Non-pigmented ciliary epithelial cell (primary cell): ENCODE data around the gene CD7.

Experiments used
- DNase-seq: peaks from one replicate; pipeline ENCODE4 v3.0.0-alpha.2; 2010; ENCODE audit warnings: low read depth

The CD7 gene

DNA sequence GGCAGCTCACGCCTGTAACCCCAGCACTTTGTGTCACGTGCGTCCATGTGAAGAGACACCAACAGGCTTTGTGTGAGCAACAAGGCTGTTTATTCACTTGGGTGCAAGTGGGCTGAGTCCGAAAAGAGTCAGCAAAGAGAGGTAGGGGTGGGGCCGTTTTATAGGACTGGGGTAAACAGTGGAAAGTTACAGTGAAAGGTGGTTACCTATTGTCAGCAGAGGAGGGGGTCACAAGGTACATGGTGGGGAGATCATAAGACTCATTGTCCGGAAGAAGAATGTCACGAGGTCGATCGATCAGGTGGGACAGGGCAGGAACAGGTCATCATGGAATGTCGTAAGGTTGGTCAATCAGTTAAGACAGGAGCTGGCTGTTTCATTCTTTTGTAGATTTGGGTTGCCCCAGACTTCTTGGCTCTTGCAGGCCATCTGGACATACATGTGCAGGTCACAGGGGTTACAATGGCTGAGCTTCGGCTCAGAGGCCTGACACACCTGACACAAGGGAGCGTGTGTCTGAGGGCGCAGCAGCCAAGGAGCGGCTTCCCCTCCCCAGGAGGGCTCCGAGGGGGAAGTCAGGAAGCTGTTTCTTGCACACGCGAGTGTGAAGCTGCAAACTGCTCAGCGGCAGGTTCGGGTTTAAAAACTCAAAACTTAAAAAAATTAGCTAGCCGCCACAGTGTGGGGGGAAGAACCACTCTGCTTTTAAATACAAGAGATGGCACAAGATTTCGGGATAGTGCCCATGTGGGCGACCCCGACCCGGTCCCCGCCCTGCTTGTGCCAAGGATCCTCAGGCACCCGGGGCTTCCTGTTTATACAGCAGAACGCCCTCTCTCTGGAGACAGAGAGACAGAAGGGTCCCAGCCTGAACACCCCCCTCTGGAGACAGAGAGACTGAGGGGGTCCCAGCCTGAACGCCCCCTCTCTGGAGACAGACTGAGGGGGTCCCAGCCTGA lies 29.2 kb upstream of the CD7 start:
- DNase-seq = no peak

DNA sequence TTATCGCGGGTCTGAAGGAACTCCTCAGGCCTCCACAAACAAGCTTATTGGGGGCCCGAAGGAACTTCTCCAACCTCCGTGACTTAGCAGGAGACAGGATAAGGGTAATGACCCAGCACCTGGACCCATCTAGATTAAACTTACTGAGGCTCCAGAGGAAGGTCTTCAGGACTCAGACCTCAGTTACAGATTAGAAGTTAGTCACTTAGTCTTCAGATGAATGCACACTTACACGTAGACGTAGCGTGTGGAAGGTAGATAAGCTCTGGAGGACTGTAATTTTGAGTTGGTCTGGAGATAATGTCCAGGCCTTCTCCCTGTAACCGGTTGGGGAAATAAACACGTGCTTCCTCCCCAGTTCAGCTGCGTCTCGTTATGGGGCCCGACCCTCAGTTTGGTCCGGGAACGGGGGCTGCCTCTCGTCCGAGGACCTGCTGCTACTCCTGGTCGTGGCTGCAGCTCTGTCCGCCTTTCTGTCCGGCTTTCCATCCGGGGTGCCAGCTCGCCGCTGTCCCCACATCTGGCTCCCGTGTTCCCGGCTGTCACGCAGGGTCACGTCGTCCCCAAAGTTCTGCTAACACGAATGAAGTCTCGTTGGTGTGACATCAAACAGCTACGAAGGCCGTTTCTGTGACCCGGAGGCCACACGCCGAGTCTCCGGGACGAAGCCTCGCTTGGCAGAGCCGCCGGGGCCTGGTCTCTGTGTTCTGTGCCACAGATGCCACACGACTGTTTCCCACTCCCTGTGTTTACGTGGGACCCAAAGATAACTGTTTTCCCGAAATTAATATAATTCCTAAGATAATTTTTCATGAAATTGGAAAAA lies 28.0 kb upstream of the CD7 start:
- no peak for DNase-seq

DNA sequence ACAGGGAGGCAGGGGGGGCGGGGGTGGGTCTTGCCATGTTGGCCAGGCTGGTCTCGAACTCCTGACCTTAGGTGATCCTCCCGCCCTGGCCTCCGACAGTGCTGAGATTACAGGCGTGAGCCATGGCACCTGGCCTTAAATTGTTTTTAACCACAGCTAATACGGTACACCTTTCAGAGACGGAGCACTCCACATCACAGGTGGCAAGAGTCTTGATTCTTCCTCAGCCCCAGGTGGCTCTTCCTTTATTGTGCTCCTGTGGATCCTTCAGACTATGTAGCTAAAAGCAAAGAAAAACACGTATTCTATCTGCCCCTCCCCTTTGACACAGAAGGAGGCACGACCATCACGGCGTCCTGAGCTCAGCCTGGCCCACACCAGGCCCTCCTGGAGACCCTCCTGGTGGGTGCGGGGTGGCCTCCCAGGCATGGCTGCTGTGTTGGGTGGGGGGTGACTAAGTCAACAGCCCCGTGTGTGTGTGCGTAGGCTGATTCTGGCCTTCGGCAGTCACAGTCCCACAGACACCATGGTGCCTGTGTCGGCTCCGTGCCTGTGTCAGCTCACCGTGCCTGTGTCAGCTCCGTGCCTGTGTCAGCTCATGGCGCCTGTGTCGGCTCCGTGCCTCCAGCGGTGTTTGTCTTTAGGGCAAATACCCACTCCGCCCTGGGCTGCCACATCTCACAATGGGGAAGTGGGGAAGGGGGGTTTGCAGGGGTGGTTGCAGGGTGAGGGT lies 26.9 kb upstream of the CD7 start:
- no peak for DNase-seq

DNA sequence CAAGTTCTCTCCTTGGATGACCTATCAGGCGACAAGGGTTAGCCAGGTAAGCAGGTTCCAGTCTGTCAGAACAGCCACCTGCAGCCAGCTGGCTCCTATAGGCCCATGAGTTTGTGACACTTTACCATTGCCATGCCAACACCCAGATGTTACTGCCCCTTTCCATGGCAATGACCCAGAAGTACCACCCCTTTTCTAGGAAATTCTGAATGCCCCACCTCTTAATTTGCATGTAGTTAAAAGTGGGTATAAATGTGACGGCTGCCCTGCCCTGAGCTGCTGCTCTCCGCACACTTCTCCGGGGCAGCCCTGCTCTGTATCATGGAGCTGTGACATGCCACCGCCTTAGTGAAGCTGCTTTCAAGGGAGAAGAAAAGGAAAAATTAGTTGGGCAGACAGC lies 26.2 kb upstream of the CD7 start:
- DNase-seq = no peak

DNA sequence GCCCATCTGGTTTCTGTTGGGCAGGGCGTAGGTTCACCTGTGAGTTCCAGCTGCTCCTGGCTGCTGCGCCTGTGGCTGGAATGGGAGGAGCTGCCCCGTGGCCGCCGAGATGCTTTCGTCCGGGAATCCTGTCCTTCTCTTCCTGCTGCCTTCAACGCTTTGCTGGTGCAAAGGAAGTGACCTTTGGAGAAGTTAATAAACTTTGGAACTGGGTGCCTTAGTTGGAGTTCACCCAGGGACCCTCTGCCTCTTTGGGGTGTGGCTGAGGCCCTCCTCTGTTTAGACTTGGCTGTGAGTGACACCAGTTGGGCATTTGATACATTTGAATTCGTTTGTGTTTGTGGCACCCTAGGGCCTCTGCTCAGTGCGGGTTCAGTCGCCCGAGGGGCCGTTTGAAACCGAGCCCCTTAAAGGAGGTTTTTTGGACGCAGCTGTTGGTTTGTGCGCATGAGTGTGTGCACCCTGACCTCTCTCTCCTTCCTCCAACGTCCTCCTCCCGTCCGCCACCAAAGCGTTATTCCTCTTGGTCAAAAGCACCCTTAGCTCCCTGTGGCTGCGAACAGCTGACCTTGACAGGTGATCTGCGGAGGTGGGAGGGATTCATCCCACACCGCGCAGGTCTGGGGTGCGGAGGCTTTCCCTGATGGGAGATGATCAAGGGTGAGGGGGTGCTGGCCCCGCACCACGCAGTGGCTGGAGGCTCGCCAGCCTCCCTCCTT lies 25.1 kb upstream of the CD7 start:
- DNase-seq = no peak

DNA sequence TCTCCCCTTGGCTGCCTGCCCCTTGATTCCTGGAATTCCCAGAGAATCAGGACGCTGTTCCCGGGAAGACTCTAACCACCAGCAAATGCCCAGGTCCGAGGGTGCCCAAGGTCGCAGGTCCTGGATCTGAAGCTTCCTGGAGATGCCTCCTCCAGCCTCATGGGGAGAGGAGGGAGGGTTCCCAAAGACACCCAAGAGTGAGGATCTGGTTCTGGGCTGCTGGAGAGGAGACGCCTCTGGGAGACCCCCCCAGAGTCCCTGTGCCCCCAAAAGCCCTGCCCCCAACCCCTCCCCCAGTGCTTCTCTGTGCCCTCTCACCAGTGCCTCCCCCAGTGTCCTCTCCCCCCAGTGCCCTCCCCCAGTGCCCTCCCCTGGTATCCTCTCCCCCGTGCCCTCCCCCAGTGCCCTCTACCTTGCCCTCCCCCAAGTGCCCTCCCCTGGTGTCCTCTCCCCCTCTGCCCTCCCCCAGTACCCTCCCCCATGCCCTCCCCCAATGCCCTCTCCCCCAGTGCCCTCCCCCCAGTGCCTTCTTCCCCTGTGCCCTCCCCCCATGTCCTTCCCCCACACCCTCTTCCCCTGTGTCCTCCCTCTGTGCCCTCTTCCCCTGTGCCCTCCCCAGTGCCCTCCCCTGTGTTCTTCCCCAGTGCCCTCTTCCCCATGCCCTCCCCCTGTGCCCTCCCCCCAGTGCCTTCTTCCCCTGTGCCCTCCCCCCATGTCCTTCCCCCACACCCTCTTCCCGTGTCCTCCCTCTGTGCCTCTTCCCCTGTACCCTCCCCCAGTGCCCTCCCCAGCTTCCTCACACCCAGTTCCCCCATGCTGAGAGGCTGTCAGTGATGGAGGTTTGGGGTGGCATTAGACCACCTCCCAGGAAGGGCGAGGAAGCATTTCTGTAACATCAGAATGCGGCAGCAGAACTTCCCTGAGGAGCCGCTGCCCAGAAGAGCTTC lies 22.5 kb upstream of the CD7 start:
- no peak for DNase-seq

DNA sequence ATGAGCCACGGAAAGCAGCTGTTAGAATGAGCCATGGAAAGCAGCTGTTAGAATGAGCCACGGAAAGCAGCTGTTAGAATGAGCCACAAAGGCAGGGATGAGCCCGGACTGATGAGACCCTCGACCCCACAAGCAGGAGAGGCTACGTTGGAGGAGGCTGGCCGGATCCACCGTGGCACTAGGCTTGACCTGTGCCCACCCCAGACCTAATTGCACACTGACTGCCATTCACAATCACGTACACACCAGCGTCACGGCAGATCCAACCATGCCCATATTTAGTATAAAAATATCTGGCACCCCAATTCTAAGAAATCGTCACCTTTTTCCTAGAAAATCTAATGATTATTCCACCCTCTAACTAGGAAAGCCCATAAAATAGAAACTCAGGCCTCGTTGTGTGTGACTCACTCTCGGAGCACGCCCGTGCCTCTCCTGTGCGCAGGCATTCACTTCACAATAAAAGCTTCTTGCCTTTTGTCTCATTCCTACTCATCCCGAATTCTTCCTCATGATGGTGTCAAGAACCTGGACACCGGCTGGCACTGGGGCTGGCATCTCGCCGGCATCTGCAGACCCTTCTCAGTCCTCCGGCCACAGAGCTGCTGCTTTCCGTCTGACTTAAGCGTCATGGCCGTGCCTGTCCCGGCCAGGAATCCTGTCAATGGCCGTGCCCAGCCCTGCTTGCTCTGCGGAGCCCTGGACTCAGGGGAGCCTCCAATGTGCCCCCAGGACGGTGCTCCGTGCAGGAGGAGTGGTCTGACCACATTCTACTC lies 21.6 kb upstream of the CD7 start:
- no peak for DNase-seq

DNA sequence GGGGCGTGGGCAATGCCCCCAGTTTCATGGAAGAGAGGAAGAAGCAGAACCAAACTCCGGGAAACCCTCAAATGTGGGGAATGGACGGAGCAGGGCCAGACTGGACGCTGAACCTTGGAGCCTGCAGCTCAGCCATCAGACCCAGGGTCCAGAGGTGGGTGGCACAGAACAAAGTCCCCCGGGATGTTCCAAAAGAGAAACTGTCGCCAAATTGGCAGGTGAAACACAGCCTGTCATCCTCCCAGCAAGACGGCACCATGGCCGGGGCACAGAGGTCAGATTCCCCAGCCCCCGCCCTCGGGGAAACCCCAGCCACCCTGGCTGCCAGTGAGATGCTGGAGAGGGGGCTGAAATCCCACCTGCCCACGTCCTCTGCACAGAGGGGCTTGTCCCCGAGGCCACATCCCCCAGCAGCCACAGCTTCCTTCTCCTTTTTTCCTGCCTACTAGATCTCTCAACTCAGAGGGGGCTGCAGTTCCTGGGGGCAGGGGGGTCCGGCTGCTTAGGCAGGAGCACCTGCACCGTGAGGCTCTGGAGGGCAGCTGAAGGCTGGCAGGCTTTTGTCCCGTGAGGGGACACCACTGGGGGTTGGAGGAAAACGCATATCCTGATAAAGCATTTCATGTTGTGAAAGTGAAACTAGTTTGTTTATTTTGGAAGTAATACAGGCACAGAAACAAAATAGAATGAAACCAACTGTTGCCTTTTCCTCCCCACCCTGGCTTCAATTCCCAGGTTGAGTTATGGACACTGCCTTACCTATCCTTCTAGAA lies 17.4 kb upstream of the CD7 start:
- no peak for DNase-seq

DNA sequence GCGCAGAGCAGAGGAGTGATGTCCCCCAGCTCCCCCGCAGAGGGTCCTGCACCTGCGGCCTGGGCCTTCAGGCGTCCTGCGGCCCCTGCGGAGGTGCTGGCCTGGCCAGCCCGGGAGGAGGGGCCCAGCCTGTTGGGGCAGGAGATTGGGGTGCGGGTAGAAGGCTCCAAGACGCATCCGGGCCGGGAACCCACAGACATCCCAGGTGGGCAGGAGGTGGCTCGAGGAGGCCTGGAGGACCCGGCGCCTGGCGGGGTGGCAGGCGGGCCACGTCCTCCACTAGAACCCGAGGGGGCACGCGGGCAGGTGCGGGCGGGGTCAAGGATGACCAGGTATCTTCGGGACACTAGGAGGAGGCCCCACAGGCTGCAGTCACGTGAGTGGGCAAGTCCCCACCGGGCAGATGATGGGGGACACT lies 16.8 kb upstream of the CD7 start:
- no peak for DNase-seq

DNA sequence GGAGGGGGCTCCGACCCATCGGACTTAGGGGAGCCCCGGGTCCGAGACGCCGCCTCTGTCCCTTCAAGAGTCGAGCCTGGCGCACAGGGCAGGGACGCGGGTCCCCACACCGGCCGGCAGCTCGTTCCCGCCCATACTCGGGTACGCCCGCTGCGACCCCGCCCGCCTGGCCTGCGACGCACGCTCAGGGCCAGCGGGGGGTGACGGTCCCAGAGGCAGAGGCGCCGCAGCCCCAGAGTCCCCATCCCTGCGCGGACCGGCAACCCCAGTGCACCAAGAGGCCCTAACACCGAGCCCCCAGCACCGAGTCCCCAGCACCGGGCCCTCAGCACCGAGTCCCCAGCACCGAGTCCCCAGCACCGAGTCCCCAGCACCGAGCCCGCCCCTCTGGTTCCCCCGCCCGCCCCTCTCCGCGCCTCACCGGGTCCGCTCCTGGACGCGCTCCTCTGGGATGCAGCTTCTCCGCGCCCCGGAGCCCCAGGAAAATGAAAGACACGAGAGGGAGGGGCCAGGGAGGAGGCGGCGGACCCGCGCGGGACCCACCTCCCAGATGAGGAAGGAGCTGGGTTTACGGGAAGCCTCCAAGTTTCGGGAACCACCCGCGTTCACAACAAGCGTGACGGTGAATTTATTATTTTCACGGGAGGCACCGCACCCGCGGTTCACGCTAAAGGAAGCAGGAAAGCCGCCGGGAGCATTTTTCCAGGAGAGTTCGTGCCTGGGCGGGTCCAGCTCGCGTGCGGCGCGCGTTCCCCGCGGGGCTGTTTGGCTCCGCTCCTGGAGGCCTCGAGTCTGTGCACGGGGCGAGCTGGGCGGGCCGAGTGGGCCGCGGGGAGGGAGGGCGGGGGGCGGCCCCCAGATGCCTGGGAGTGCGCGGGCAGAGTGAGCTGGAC lies 16.1 kb upstream of the CD7 start, which contains the start of gene SECTM1:
Gene SECTM1 (minus strand): TSS at position 488 of the 893 bp plus-strand sequence. CDS start 6,526 bp downstream, outside the sequence.
- DNase-seq = no peak

DNA sequence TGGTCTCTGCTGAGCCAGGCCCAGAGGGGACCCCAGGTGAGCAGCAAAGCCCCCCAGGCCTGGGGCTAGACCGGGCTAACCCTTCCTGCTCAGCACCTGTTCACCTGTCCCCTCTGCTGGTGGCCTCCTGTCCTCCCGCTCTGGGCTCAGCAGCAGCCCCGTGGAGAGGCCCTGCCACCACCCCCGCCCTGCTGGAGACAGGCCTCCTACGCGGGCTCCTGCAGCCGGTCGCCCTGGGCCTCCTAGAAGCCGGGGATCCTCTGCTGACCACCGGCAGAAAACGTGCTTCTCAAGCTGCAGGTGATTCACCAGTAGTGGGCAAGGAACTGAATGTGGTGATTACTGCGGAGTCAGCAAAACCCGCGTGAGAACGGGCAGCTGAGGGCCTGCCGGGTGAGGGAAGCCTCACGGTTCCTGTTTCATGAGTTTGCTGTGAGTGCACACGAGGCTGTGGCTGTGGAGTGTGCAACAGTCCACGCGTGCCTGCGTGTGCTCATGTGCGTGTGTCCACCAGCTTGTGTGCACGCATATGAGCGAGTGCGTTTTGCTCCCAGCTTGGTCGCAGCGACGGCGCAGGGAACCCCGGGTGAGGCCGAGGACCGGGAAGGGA lies 15.4 kb upstream of the CD7 start:
- DNase-seq = no peak

DNA sequence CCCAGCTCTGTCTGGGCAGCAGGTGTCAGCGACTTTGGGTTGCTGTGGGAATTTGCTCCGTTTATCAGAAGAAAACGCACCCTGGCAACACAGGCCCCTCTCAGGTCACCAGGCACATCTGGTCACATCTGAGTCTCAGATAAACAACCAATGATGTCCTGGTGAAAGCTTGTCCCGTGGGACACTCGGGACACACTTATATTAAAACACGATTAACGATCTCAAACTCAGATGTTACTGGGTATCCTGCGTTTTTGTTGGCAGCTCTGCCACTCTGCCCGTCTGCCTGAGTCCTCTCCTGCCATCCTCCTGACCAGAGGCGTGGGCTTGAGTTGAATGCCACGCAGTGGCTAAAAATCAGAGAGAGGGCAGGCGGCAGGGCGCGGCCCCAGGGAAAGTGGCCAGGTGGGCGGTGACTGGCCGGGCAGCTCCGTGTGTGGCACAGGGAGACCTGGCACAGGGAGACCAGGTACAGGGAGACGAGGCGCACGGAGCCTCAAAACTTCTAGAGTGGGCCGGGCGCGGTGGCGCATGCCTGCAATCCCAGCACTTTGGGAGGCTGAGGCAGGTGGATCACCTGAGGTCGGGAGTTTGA lies 14.0 kb upstream of the CD7 start:
- no peak for DNase-seq

DNA sequence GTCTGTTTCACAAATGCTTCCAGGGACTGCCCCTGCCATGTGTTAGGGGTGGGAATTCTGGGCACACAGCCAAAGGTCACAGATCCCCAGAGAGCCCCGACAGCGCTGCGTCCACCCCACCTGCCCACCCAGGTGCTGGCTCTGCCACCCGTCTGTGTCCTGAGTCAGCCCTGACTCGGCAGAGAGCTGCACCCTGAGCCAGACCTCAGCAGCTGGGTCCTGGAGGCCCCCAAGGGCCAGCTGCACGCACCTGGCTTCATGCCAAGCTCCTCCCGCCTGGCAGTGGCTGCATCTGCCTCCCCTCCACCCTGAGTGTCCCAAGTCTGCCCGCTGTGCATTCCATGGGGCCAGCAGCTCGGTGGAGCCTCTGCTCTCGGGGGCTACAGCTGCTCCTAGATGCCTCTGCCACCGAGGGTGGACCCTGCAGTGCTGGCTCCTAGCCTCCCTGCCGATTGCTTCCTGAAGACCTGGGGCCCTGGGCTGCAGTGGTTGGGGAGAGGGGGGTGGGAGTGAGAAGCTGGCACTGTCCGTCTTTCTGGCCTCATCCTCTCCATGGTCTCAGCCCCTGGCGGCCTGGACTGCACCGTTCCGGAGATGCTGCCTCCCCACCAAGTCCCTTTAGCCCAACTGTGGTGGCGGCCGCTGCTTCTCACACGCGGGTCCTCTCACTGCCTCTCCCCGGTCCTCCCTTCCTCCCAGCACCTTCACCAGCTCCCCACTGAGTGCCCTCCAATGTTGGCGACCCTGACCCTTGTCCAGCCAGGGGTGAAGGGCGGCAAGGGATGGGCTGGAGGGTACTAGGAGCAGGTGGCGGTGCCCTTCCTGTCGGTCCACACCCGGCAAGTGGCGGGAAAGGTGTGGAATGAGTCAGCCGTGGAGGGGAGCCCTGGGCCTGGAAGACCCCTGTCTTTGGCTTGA lies 13.2 kb upstream of the CD7 start:
- DNase-seq = no peak

DNA sequence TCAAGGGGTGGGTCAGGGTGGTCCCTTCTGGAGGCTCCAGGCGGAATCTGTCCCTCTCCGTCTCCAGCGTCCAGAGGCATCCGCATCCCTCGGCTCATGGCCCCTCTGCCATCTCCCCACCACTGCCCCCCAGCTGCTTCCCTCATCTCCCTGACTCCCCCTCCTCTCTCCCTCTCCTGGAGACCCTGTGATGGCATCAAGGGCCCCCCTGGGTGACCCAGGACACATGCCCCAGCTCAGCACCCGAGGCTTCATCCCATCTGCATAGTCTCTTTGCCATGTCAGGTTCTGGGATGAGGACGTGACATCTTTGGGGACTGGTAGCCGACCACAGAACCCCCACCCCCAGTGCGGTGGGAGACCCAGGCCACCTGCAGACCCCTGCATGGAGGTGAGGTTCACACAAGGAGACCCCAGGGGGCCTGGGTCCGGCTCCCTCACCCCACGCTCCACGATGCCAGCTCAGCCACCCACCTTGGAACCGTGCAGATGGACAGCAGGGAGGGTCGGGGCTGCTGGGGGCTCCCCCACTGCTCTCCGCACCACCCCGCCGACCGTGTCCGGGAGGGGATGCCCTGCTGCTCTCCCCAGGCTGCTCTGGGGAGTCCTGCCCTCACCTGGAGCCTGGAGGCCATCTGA lies 12.4 kb upstream of the CD7 start:
- DNase-seq = no peak

DNA sequence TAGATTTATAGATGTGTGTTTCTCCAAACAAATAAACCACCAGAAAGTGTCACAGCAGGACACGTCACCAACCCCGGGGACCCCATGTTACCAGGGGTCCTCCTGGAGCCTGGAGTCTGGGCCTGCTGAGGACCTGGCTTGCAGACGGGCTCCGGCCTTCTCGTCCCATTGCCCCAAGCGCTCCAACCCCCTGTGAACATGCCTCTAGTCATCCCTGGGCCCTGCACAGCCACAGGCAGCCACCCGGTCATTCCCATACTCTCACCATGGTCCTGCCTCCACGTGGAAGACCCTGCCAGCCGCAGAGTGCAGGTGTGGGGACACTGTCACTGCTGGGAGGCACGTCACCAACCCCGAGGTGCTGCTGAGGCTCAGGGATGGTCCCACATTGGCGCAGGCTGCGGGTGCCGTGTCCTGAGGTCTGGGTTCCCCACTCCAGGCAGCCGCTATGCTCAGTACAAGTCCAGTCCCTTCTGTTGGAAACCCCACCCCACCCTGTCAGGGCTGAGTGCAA lies 11.6 kb upstream of the CD7 start:
- no peak for DNase-seq
